Endothelial cell of umbilical vein (primary cell): ENCODE measurements around the gene CPED1.

ENCODE experiments used
- CTCF ChIP-seq, 2 donors: IDR thresholded peaks; 1 replicate in 1 of 2; 2 replicates in 1 of 2; pipeline ENCODE4 v1.5.1; 2011; ENCODE audit warnings: low read length in 2 of 2, mild to moderate bottlenecking in 2 of 2, moderate library complexity in 2 of 2, control low read depth in 1 of 2, inconsistent platforms in 1 of 2, low read depth in 1 of 2; ENCODE audit not compliant: insufficient read depth in 1 of 2; ENCODE audit errors: extremely low read depth in 1 of 2
- EZH2 ChIP-seq: IDR thresholded peaks from 2 replicates; pipeline ENCODE4 v1.6.1; 2012; ENCODE audit warnings: borderline replicate concordance, low read depth, mild to moderate bottlenecking, moderate library complexity, low read length, inconsistent platforms; ENCODE audit not compliant: severe bottlenecking
- FOS ChIP-seq: IDR thresholded peaks from 2 replicates; pipeline ENCODE4 v1.6.1; 2011; ENCODE audit warnings: mild to moderate bottlenecking, low read length, moderate library complexity, borderline replicate concordance; ENCODE audit not compliant: insufficient read depth
- GATA2 ChIP-seq: IDR thresholded peaks from 2 replicates; pipeline ENCODE4 v1.7.0; 2011; ENCODE audit warnings: low read depth, mild to moderate bottlenecking, moderate library complexity, mixed read lengths, low read length; ENCODE audit not compliant: insufficient read length, insufficient read depth
- JUN ChIP-seq: IDR thresholded peaks from 2 replicates; pipeline ENCODE4 v1.6.1; 2011; ENCODE audit warnings: borderline replicate concordance, low read depth; ENCODE audit not compliant: insufficient read length, insufficient read depth
- MAX ChIP-seq: IDR thresholded peaks from 2 replicates; pipeline ENCODE4 v1.6.1; 2011; ENCODE audit not compliant: insufficient read depth, insufficient read length
- MYC ChIP-seq: IDR thresholded peaks from one replicate; pipeline ENCODE4 v1.6.1; 2011; ENCODE audit warnings: mild to moderate bottlenecking, low read depth, low read length
- POLR2A ChIP-seq: IDR thresholded peaks from 2 replicates; pipeline ENCODE4 v1.6.1; 2012; ENCODE audit warnings: low read depth, mild to moderate bottlenecking, control low read depth, low read length
- POLR2AphosphoS5 ChIP-seq: IDR thresholded peaks from 2 replicates; pipeline ENCODE4 v1.6.1; 2012; ENCODE audit warnings: low read depth, mild to moderate bottlenecking, control low read depth, low read length, moderate library complexity; ENCODE audit not compliant: insufficient read depth

- no peak for TF ChIP-seq MAX
- TF ChIP-seq JUN, result no peak
- TF ChIP-seq CTCF (IDR thresholded peaks at IDR 0.05; ENCODE audit: extremely low read depth in 1 of 2, insufficient read depth in 1 of 2, low read depth in 1 of 2, low read length in 2 of 2), result no peak
- no peak for TF ChIP-seq GATA2
- TF ChIP-seq EZH2, result no peak
- no peak for TF ChIP-seq POLR2AphosphoS5
- no peak for TF ChIP-seq POLR2A
- TF ChIP-seq MYC, result no peak
- no peak for TF ChIP-seq FOS
Measured at GRCh38 chr7:121085922-121086321, 97.4 kb downstream of the CPED1 start.
